ENCODE measurements around the gene CYP21A2.
"Not testable (repeated sequence)": the region's sequence is repeated elsewhere in the genome, so short reads cannot be mapped to it uniquely, and the experiment has no call there.

Gene CYP21A2

GRCh38 chr6:32047539-32047854 lies 9.3 kb downstream of the CYP21A2 start:
- Histone ChIP-seq H3K9ac (ENCODE audit: low read length) (no peak overlapping the region), H3K27me3 (ENCODE audit: control insufficient read depth in 1 of 2, insufficient read depth in 2 of 2, low read length in 2 of 2) (no peaks in the 10 kb centered on the region), H3K4me1 (ENCODE audit: insufficient read depth, low read length) (peaks cover 20% of the 10 kb centered on the region), H3K4me3 (ENCODE audit: low read depth in 1 of 2, low read length in 2 of 2) (no peak overlapping the region), H3K9me3 (ENCODE audit: low read length) (no peaks in the 10 kb centered on the region), H3K36me3 (ENCODE audit: insufficient read depth, low read length) (no peaks in the 10 kb centered on the region), H3K27ac (ENCODE audit: low read depth, low read length) (peak overlapping the region; percentile 3)

DNA sequence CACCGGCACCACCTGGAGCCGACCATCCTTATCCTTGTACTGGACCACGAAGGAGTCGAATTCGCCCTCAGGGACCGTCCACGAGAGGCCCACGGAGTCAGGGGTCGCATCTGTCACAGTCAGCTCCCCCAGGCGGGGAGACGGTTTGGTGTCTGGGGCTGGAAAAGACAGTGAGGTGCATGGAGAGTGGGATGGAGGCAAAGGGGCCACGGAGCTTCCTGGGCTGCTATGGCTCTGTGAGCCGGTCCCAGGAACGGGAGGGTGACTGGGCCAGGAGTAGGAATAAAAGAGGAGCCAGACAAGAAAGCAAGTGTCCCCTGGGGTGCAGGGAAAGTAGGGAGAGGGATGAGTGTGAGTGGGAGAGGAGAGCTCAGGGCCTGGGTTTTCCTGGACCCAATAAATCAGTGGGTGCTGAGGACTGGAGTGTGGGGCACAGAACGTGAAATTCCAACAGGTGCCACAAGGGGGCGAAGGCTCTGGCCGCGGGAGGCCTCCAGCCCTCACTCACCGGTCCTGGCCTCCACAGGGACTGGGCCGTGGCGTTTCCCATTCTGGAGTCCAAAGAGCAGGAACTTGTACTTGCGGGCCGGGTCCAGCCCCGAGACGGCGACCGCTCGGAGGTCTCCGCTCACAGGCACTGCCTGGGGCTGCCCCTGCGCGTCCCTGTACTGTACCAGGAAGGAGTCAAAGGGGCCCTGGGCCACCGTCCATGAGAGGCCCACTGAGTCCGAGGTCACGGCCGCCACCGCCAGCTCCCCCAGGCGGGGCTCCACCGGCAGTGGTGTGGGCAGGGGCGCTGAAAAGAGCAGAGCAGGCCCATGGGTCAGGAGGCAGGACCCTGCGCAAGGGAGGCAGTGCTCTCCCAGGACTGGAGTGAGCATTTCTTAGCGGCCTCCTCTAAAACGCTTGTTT lies 9.9 kb downstream of the CYP21A2 start:
- Histone ChIP-seq H3K4me3 (ENCODE audit: low read depth in 1 of 2, low read length in 2 of 2) (no peak overlapping the region), H3K9ac (ENCODE audit: low read length) (no peak overlapping the region), H3K36me3 (ENCODE audit: insufficient read depth, low read length) (no peaks in the 10 kb centered on the region), H3K4me1 (ENCODE audit: insufficient read depth, low read length) (peaks cover 20% of the 10 kb centered on the region), H3K27me3 (ENCODE audit: control insufficient read depth in 1 of 2, insufficient read depth in 2 of 2, low read length in 2 of 2) (no peaks in the 10 kb centered on the region), H3K9me3 (ENCODE audit: low read length) (no peaks in the 10 kb centered on the region), H3K27ac (ENCODE audit: low read depth, low read length) (no peak overlapping the region)

- not testable (repeated sequence) for H3K27me3 ChIP-seq (ENCODE audit: control insufficient read depth in 1 of 2, insufficient read depth in 2 of 2, low read length in 2 of 2); H3K9me3 ChIP-seq (ENCODE audit: low read length); H3K27ac ChIP-seq (ENCODE audit: low read depth, low read length); H3K9ac ChIP-seq (ENCODE audit: low read length); H3K4me3 ChIP-seq (ENCODE audit: low read depth in 1 of 2, low read length in 2 of 2); H3K36me3 ChIP-seq (ENCODE audit: insufficient read depth, low read length)
- H3K4me1 ChIP-seq (ENCODE audit: insufficient read depth, low read length) = peaks cover 20% of the 10 kb centered on the region
These were observed 10.9 kb downstream of the CYP21A2 start for GRCh38 chr6:32049149-32049548.

- H3K9me3 ChIP-seq (ENCODE audit: low read length); H3K27ac ChIP-seq (ENCODE audit: low read depth, low read length); H3K4me3 ChIP-seq (ENCODE audit: low read depth in 1 of 2, low read length in 2 of 2); H3K9ac ChIP-seq (ENCODE audit: low read length); H3K36me3 ChIP-seq (ENCODE audit: insufficient read depth, low read length); H3K27me3 ChIP-seq (ENCODE audit: control insufficient read depth in 1 of 2, insufficient read depth in 2 of 2, low read length in 2 of 2): not testable (repeated sequence)
- H3K4me1 ChIP-seq (ENCODE audit: insufficient read depth, low read length) = peaks cover 20% of the 10 kb centered on the region
These were observed 11.5 kb downstream of the CYP21A2 start for GRCh38 chr6:32049736-32050135.

- H3K9ac ChIP-seq (ENCODE audit: low read length) = no peak overlapping the region
- peaks cover 7% of the 10 kb centered on the region for H3K36me3 ChIP-seq (ENCODE audit: insufficient read depth, low read length)
- no peaks in the 10 kb centered on the region for H3K9me3 ChIP-seq (ENCODE audit: low read length)
- H3K4me3 ChIP-seq (ENCODE audit: low read depth in 1 of 2, low read length in 2 of 2) = no peak overlapping the region
- no peak overlapping the region for H3K27ac ChIP-seq (ENCODE audit: low read depth, low read length)
- H3K27me3 ChIP-seq (ENCODE audit: control insufficient read depth in 1 of 2, insufficient read depth in 2 of 2, low read length in 2 of 2) = no peaks in the 10 kb centered on the region
- H3K4me1 ChIP-seq (ENCODE audit: insufficient read depth, low read length) = peaks cover 20% of the 10 kb centered on the region
These were observed 12.3 kb downstream of the CYP21A2 start for GRCh38 chr6:32050562-32050961.

DNA sequence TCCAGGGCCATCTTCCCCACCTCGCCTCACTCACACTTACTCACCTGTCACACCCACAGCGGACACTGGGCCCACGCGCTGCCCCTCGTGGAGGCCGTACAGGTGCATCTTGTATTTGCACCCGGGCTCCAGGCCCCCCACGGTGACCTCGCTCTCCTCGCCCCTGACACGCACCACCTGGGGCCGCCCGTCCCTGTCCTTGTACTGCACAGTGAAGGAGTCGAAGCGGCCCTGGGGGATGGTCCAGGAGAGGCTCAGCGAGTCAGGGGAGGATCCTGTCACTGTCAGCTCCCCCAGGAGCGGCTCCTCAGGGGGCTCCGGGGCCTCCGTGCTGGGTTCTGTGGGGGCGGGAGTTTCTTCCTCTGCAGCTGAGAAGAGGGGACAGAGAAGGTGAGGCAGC lies 14.4 kb downstream of the CYP21A2 start:
- H3K9me3 ChIP-seq (ENCODE audit: low read length); H3K4me1 ChIP-seq (ENCODE audit: insufficient read depth, low read length); H3K27me3 ChIP-seq (ENCODE audit: control insufficient read depth in 1 of 2, insufficient read depth in 2 of 2, low read length in 2 of 2); H3K27ac ChIP-seq (ENCODE audit: low read depth, low read length); H3K4me3 ChIP-seq (ENCODE audit: low read depth in 1 of 2, low read length in 2 of 2); H3K9ac ChIP-seq (ENCODE audit: low read length): not testable (repeated sequence)
- H3K36me3 ChIP-seq (ENCODE audit: insufficient read depth, low read length) = peaks cover 12% of the 10 kb centered on the region

- H3K9me3 ChIP-seq (ENCODE audit: low read length); H3K27me3 ChIP-seq (ENCODE audit: control insufficient read depth in 1 of 2, insufficient read depth in 2 of 2, low read length in 2 of 2); H3K27ac ChIP-seq (ENCODE audit: low read depth, low read length); H3K4me1 ChIP-seq (ENCODE audit: insufficient read depth, low read length); H3K4me3 ChIP-seq (ENCODE audit: low read depth in 1 of 2, low read length in 2 of 2); H3K9ac ChIP-seq (ENCODE audit: low read length): not testable (repeated sequence)
- peaks cover 15% of the 10 kb centered on the region for H3K36me3 ChIP-seq (ENCODE audit: insufficient read depth, low read length)
These were observed 15.1 kb downstream of the CYP21A2 start for GRCh38 chr6:32053314-32053713.

GRCh38 chr6:32055756-32056155 lies 17.5 kb downstream of the CYP21A2 start:
- H3K27me3 ChIP-seq (ENCODE audit: control insufficient read depth in 1 of 2, insufficient read depth in 2 of 2, low read length in 2 of 2); H3K9ac ChIP-seq (ENCODE audit: low read length); H3K4me3 ChIP-seq (ENCODE audit: low read depth in 1 of 2, low read length in 2 of 2); H3K9me3 ChIP-seq (ENCODE audit: low read length); H3K27ac ChIP-seq (ENCODE audit: low read depth, low read length); H3K4me1 ChIP-seq (ENCODE audit: insufficient read depth, low read length): not testable (repeated sequence)
- peaks cover 26% of the 10 kb centered on the region for H3K36me3 ChIP-seq (ENCODE audit: insufficient read depth, low read length)

GRCh38 chr6:32056254-32056653 lies 18.0 kb downstream of the CYP21A2 start:
- H3K4me1 ChIP-seq (ENCODE audit: insufficient read depth, low read length) = no peaks in the 10 kb centered on the region
- H3K9ac ChIP-seq (ENCODE audit: low read length) = no peak overlapping the region
- H3K9me3 ChIP-seq (ENCODE audit: low read length) = no peaks in the 10 kb centered on the region
- peaks cover 26% of the 10 kb centered on the region for H3K36me3 ChIP-seq (ENCODE audit: insufficient read depth, low read length)
- no peak overlapping the region for H3K4me3 ChIP-seq (ENCODE audit: low read depth in 1 of 2, low read length in 2 of 2)
- no peaks in the 10 kb centered on the region for H3K27me3 ChIP-seq (ENCODE audit: control insufficient read depth in 1 of 2, insufficient read depth in 2 of 2, low read length in 2 of 2)
- no peak overlapping the region for H3K27ac ChIP-seq (ENCODE audit: low read depth, low read length)

- Histone ChIP-seq H3K4me3 (ENCODE audit: low read depth in 1 of 2, low read length in 2 of 2) (no peak overlapping the region), H3K9ac (ENCODE audit: low read length) (no peak overlapping the region), H3K27me3 (ENCODE audit: control insufficient read depth in 1 of 2, insufficient read depth in 2 of 2, low read length in 2 of 2) (no peaks in the 10 kb centered on the region), H3K36me3 (ENCODE audit: insufficient read depth, low read length) (peaks cover 31% of the 10 kb centered on the region), H3K9me3 (ENCODE audit: low read length) (no peaks in the 10 kb centered on the region), H3K4me1 (ENCODE audit: insufficient read depth, low read length) (no peaks in the 10 kb centered on the region), H3K27ac (ENCODE audit: low read depth, low read length) (no peak overlapping the region)
These were observed 19.8 kb downstream of the CYP21A2 start for GRCh38 chr6:32057966-32058365.

DNA sequence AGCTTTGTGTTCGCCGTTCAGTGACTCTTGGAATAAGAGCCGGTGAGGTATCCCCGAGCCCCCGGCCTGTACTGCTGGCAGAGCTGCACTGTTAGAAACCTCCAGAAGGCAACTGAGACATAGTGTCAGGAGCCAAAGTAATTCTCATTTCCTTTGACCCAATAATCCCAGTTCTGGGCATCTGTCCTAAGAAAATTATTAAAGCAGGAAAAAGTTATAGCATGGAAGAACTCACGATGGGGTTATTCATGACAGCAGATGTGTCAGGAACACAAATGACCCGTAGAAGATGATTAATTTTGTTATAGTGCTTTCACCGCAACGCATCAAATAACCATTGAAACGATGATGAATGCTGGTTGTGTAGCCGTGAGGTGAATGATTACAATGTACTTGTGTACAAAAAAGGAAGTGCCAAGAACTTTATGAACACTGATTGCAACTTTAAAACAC lies 20.3 kb downstream of the CYP21A2 start:
- Histone ChIP-seq H3K27ac (ENCODE audit: low read depth, low read length) (no peak overlapping the region), H3K36me3 (ENCODE audit: insufficient read depth, low read length) (peaks cover 31% of the 10 kb centered on the region), H3K4me1 (ENCODE audit: insufficient read depth, low read length) (no peaks in the 10 kb centered on the region), H3K27me3 (ENCODE audit: control insufficient read depth in 1 of 2, insufficient read depth in 2 of 2, low read length in 2 of 2) (no peaks in the 10 kb centered on the region), H3K9ac (ENCODE audit: low read length) (no peak overlapping the region), H3K4me3 (ENCODE audit: low read depth in 1 of 2, low read length in 2 of 2) (no peak overlapping the region), H3K9me3 (ENCODE audit: low read length) (no peaks in the 10 kb centered on the region)

DNA sequence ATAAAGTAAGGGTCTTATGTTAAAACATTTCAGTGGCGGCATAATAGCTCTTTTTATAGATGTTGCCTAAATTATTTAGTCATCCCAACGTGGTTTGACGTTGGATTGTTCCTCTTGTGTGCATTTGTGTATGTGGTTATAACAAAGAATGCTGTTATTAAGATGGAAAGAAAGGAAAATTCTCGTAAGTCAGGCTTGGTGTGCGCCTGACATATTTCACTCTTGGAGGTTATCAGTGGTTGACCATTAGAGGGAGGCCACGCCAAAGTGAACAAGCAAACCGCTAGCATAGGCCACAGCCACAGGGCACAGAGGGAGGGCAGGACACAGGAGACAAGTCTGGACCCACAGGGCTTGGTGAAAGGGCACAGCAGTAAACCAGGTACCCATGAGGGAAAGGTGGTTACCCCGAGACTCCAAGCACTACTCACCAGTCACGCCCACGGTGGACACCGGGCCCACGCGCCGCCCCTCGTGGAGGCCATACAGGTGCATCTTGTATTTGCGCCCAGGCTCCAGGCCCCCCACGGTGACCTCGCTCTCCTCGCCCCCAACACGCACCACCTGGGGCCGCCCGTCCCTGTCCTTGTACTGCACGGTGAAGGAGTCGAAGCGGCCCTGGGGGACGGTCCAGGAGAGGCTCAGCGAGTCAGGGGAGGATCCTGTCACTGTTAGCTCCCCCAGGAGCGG lies 22.9 kb downstream of the CYP21A2 start:
- no peaks in the 10 kb centered on the region for H3K9me3 ChIP-seq (ENCODE audit: low read length)
- no peak overlapping the region for H3K9ac ChIP-seq (ENCODE audit: low read length)
- H3K27me3 ChIP-seq (ENCODE audit: control insufficient read depth in 1 of 2, insufficient read depth in 2 of 2, low read length in 2 of 2) = no peaks in the 10 kb centered on the region
- no peak overlapping the region for H3K4me3 ChIP-seq (ENCODE audit: low read depth in 1 of 2, low read length in 2 of 2)
- H3K27ac ChIP-seq (ENCODE audit: low read depth, low read length) = no peak overlapping the region
- H3K4me1 ChIP-seq (ENCODE audit: insufficient read depth, low read length) = no peaks in the 10 kb centered on the region
- H3K36me3 ChIP-seq (ENCODE audit: insufficient read depth, low read length) = peaks cover 23% of the 10 kb centered on the region
